K562 (cell line): ENCODE data around the gene WDR62. TPM values are rescaled to one million over a fixed set of nuclear protein-coding genes. Genes with fewer than 3 reads are reported as not detected.

Experiments used
- BHLHE40 ChIP-seq: IDR thresholded peaks from 2 replicates; pipeline ENCODE4 v1.6.1; 2011; ENCODE audit warnings: low read length, improper control_type of control experiment
- ELF4 ChIP-seq: fragments of 450-650 bp; formaldehyde crosslinking; IDR thresholded peaks from 2 replicates; pipeline ENCODE4 v1.4.0; 2022; ENCODE audit warnings: missing genetic modification characterization
- EP400 ChIP-seq: fragments of 450-650 bp; IDR thresholded peaks from 2 replicates; pipeline ENCODE4 v1.6.1; 2017; ENCODE audit warnings: antibody characterized with exemption, mild to moderate bottlenecking, moderate library complexity
- ERF ChIP-seq: fragments of 450-650 bp; formaldehyde crosslinking; IDR thresholded peaks from 2 replicates; pipeline ENCODE4 v1.4.0; 2020; ENCODE audit warnings: mild to moderate bottlenecking, mixed read lengths
- HDAC2 ChIP-seq: fragments of 450-650 bp; IDR thresholded peaks from 2 replicates; pipeline ENCODE4 v1.6.1; 2016; ENCODE audit warnings: mild to moderate bottlenecking
- HIVEP1 ChIP-seq: fragments of 250-450 bp; sonication (Bioruptor Pico); IDR thresholded peaks from 2 replicates; pipeline ENCODE4 v1.4.0; 2020; ENCODE audit warnings: mild to moderate bottlenecking
- JUND ChIP-seq, 2 experiments: IDR thresholded peaks; 2 replicates in 1 of 2; 3 replicates in 1 of 2; pipeline ENCODE4 v1.6.1; 2011; ENCODE audit warnings: borderline replicate concordance in 2 of 2, low read depth in 2 of 2, low read length in 2 of 2, improper control_type of control experiment in 1 of 2, missing biosample characterization in 1 of 2, missing genetic modification characterization in 1 of 2, missing genetic modification reagents in 1 of 2
- NFRKB ChIP-seq: fragments of 450-650 bp; IDR thresholded peaks from 2 replicates; pipeline ENCODE4 v1.6.1; 2016; ENCODE audit warnings: low read depth
- RAD51 ChIP-seq: fragments of 450-650 bp; IDR thresholded peaks from 2 replicates; pipeline ENCODE4 v1.7.1; 2016; ENCODE audit warnings: low read depth, mild to moderate bottlenecking, borderline replicate concordance
- SMAD1 ChIP-seq: fragments of 150-350 bp; IDR thresholded peaks from 2 replicates; pipeline ENCODE4 v1.6.1; 2014; ENCODE audit warnings: low read length, low read depth; ENCODE audit not compliant: partially characterized antibody
- TBP ChIP-seq: optimal IDR thresholded peaks from 2 replicates; pipeline ENCODE3; 2011; ENCODE audit warnings: low read depth, low read length, improper control_type of control experiment
- TCF7 ChIP-seq: sonication (generic); IDR thresholded peaks from 2 replicates; pipeline ENCODE4 v1.6.1; 2016; ENCODE audit warnings: antibody characterized with exemption, borderline replicate concordance
- ZNF134 ChIP-seq: fragments of 250-450 bp; sonication (Bioruptor Pico); conservative IDR thresholded peaks from 2 replicates; pipeline ENCODE4 v1.4.0; 2020
- ZNF217 ChIP-seq: sonication (generic); formaldehyde crosslinking; IDR thresholded peaks from 2 replicates; pipeline ENCODE4 v1.8.0; 2022; ENCODE audit warnings: mild to moderate bottlenecking, missing genetic modification reagents
- ZNF57 ChIP-seq: fragments of 450-650 bp; formaldehyde crosslinking; IDR thresholded peaks from 2 replicates; pipeline ENCODE4 v1.4.0; 2020; ENCODE audit warnings: mild to moderate bottlenecking, moderate library complexity
- ZNF589 ChIP-seq: fragments of 200-800 bp; sonication (Bioruptor generic); IDR thresholded peaks from 2 replicates; pipeline ENCODE4 v1.6.1; 2016; ENCODE audit warnings: low read depth, missing genetic modification characterization, missing compliant biosample characterization
- ZNF707 ChIP-seq: fragments of 250-450 bp; sonication (Bioruptor Pico); conservative IDR thresholded peaks from 2 replicates; pipeline ENCODE4 v1.8.0; 2022; ENCODE audit warnings: inconsistent platforms, mild to moderate bottlenecking, moderate library complexity
- polyA plus RNA-seq, 8 experiments: library from polyadenylated mRNA; depleted of rRNA in 4 of 8; stranded (reverse) in 5 of 8; unstranded in 3 of 8; fragments of >200 nt; fragmentation: Nextera tagmentation in 2 of 8; fragmentation: Illumina TruSeq in 1 of 8; extraction: Ambion mirVana in 2 of 8; extraction: Trizol in 1 of 8; gene quantifications; 2 replicates each; pipeline versions ENCODE4 v1.2.1 to v1.2.3, GENCODE V29; 2011 to 2014; ENCODE audit warnings: inconsistent platforms in 1 of 8, missing spikeins in 1 of 8
- total RNA-seq, 7 experiments: library from RNA; depleted of rRNA in 6 of 7; stranded (reverse); fragments of >200 nt in 6 of 7; fragmentation: Illumina TruSeq in 2 of 7; extraction: Trizol in 2 of 7; gene quantifications; 2 replicates each; pipeline versions ENCODE4 v1.2.1 to v1.2.3, GENCODE V29; 2011 to 2021; ENCODE audit warnings: low replicate concordance in 1 of 7
- TF ChIP-seq, protein P1 (sequence below): fragments of 200-800 bp; sonication (Bioruptor generic); IDR thresholded peaks from 2 replicates; pipeline ENCODE4 v1.6.1; 2017; ENCODE audit warnings: missing genetic modification characterization, missing compliant biosample characterization
- TF ChIP-seq, protein P2 (sequence below): sonication (generic); formaldehyde crosslinking; IDR thresholded peaks from 2 replicates; pipeline ENCODE4 v1.4.0; 2020; ENCODE audit warnings: mild to moderate bottlenecking, missing genetic modification reagents
- TF ChIP-seq, protein P3 (sequence below), 3 experiments: fragments of 200-800 bp in 1 of 3; fragments of 250-450 bp in 1 of 3; fragments of 450-650 bp in 1 of 3; sonication (Bioruptor Pico) in 1 of 3; sonication (Bioruptor generic) in 1 of 3; formaldehyde crosslinking in 1 of 3; IDR thresholded peaks; 2 replicates each; pipeline versions ENCODE4 v1.6.1 to v1.8.0; 2016 to 2022; ENCODE audit warnings: mild to moderate bottlenecking in 2 of 3, missing genetic modification characterization in 2 of 3, missing compliant biosample characterization in 1 of 3, moderate library complexity in 1 of 3

WDR62 gene
- total and polyA plus RNA-seq, 9 of the 15 experiments (the other 6 are each of a cell fraction or from before 2014, with no cell fraction given) = 0.35 to 32.8 (median 14.4) TPM

DNA sequence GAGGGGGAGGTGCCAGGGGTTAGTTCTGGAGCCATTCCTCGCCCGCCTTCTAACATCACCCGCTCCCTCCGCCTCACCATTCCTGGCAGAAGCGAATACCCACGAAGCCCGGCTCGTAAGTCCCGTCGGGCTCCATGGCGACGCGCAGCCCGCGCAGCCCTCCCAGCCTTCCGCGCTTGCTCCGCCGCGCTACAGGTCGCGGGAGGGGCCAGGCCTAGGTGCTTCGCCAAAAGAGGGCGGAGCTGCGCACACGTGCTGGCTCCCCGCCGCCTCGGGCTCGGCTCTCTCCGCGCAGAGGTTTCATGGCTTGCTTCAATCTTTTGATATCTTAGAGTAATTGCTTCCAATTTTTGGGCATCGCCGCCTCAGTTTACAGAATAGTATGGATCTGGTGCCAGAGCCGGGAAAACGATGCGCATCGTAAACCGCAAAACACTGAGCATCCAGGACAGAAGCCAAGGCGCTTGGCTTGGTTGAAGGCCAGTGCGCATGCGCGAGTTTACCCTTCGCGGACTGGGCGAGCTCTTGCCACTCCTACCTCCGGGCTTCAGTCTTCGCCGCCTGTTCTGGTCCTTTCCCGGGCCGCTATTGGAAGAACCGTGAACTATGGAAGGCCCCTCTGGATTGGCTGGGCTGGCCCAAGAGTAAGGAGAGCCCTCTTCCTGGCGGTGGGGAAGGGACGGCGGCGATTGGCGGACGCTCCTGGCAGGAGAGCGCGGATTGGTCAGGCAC, 60.2 kb downstream of the WDR62 start, which contains the start of gene POLR2I (continued):
- TF ChIP-seq BHLHE40 = peak; percentile 98
- peak; percentile 37; the same call in 1 of the 2 replicates for TF ChIP-seq JUND (IDR thresholded peaks at IDR 0.05; ENCODE audit: borderline replicate concordance, low read depth, low read length)
- no peak; the same call in 2 of the 3 replicates for TF ChIP-seq JUND (tag; IDR thresholded peaks at IDR 0.05; ENCODE audit: borderline replicate concordance, low read depth, low read length)
- peak; percentile 33 for TF ChIP-seq TBP
- no peak for TF ChIP-seq ZNF57 (CRISPR knock-in tag)
- TF ChIP-seq, protein P1, sequence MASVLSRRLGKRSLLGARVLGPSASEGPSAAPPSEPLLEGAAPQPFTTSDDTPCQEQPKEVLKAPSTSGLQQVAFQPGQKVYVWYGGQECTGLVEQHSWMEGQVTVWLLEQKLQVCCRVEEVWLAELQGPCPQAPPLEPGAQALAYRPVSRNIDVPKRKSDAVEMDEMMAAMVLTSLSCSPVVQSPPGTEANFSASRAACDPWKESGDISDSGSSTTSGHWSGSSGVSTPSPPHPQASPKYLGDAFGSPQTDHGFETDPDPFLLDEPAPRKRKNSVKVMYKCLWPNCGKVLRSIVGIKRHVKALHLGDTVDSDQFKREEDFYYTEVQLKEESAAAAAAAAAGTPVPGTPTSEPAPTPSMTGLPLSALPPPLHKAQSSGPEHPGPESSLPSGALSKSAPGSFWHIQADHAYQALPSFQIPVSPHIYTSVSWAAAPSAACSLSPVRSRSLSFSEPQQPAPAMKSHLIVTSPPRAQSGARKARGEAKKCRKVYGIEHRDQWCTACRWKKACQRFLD (CRISPR knock-in tag) = peak; percentile 67; the same call in 1 of the 2 replicates
- peak; percentile 85 for TF ChIP-seq ZNF589 (CRISPR knock-in tag)
- TF ChIP-seq EP400 = peak; percentile 97
- TF ChIP-seq SMAD1 = peak; percentile 42
- TF ChIP-seq HIVEP1 (CRISPR knock-in tag) = peak; percentile 40; the same call in 1 of the 2 replicates
- TF ChIP-seq, protein P2, sequence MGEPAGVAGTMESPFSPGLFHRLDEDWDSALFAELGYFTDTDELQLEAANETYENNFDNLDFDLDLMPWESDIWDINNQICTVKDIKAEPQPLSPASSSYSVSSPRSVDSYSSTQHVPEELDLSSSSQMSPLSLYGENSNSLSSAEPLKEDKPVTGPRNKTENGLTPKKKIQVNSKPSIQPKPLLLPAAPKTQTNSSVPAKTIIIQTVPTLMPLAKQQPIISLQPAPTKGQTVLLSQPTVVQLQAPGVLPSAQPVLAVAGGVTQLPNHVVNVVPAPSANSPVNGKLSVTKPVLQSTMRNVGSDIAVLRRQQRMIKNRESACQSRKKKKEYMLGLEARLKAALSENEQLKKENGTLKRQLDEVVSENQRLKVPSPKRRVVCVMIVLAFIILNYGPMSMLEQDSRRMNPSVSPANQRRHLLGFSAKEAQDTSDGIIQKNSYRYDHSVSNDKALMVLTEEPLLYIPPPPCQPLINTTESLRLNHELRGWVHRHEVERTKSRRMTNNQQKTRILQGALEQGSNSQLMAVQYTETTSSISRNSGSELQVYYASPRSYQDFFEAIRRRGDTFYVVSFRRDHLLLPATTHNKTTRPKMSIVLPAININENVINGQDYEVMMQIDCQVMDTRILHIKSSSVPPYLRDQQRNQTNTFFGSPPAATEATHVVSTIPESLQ = peak; percentile 91; the same call in 1 of the 2 replicates
- TF ChIP-seq HDAC2 = peak; percentile 72; the same call in 1 of the 2 replicates
- TF ChIP-seq, protein P3, sequence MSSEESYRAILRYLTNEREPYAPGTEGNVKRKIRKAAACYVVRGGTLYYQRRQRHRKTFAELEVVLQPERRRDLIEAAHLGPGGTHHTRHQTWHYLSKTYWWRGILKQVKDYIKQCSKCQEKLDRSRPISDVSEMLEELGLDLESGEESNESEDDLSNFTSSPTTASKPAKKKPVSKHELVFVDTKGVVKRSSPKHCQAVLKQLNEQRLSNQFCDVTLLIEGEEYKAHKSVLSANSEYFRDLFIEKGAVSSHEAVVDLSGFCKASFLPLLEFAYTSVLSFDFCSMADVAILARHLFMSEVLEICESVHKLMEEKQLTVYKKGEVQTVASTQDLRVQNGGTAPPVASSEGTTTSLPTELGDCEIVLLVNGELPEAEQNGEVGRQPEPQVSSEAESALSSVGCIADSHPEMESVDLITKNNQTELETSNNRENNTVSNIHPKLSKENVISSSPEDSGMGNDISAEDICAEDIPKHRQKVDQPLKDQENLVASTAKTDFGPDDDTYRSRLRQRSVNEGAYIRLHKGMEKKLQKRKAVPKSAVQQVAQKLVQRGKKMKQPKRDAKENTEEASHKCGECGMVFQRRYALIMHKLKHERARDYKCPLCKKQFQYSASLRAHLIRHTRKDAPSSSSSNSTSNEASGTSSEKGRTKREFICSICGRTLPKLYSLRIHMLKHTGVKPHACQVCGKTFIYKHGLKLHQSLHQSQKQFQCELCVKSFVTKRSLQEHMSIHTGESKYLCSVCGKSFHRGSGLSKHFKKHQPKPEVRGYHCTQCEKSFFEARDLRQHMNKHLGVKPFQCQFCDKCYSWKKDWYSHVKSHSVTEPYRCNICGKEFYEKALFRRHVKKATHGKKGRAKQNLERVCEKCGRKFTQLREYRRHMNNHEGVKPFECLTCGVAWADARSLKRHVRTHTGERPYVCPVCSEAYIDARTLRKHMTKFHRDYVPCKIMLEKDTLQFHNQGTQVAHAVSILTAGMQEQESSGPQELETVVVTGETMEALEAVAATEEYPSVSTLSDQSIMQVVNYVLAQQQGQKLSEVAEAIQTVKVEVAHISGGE (CRISPR knock-in tag; IDR thresholded peaks at IDR 0.05) = peak in 1 of 3 experiments; percentile 67; a peak in 2 of 6 replicates
- no peak for TF ChIP-seq ZNF217 (CRISPR knock-in tag)
- TF ChIP-seq NFRKB = peak; percentile 36; the same call in 1 of the 2 replicates
- 0 out of 2 replicates have a peak, but pooled peaks have one; percentile 10 for TF ChIP-seq ZNF707
- TF ChIP-seq RAD51 = peak; percentile 70; the same call in 1 of the 2 replicates
- TF ChIP-seq ERF (CRISPR knock-in tag) = 0 out of 2 replicates have a peak, but pooled peaks have one; percentile 21
- no peak for TF ChIP-seq TCF7
- TF ChIP-seq ELF4 (CRISPR knock-in tag) = no peak
- TF ChIP-seq ZNF134 = 0 out of 2 replicates have a peak, but pooled peaks have one; percentile 28
